ENCODE data around the gene NDUFS3. TPM values are rescaled to one million over a fixed set of nuclear protein-coding genes. Genes with fewer than 3 reads are reported as not detected.

Gene NDUFS3
- total RNA-seq, 5 donors from 2014 or later (not counting 1 experiment from before 2014, with no cell fraction given) = 69.1 to 105 (median 76.1) TPM

- Histone ChIP-seq H3K27me3 (replicated peaks in 1 of 2; ENCODE audit: control insufficient read depth in 2 of 2, extremely low read depth in 1 of 2, insufficient read depth in 2 of 2, low read length in 1 of 2) (no peaks in the 10 kb centered on the region), H3K27ac (ENCODE audit: low read length) (no peak overlapping the region), H3K4me3 (ENCODE audit: control insufficient read depth in 1 of 2, extremely low read depth in 1 of 2, low read length in 1 of 2) (no peak overlapping the region), H3K9me3 (no peaks in the 10 kb centered on the region), H3K4me1 (ENCODE audit: control insufficient read depth in 1 of 2, extremely low read depth in 1 of 2, insufficient read depth in 2 of 2, low read length in 2 of 2) (peaks cover 7 to 14% of the 10 kb centered on the region in 2 experiments), H3K36me3 (ENCODE audit: control insufficient read depth in 2 of 2, extremely low read depth in 1 of 2, insufficient read depth in 1 of 2, low read length in 1 of 2) (peaks cover 20 to 47% of the 10 kb centered on the region in 2 donors)
- Mint-ChIP-seq H3K27ac (no peak overlapping the region), H3K4me3 (no peak overlapping the region), H3K36me3 (peaks cover 29% of the 10 kb centered on the region), H3K4me1 (peaks cover 9 to 21% (median 20%) of the 10 kb centered on the region in 3 donors), H3K9me3 (no peaks in the 10 kb centered on the region), H3K27me3 (no peaks in the 10 kb centered on the region)
- DNase-seq = no peak
- 93% methylated on average over 3 of the region's 5 CpGs for WGBS (ENCODE audit: insufficient coverage)
- POLR2A ChIA-PET = no interaction called here
- CTCF ChIA-PET = interaction anchor here in 1 of 2 donors (0.6 kb wide), 1 partner anchor 210 kb away, joined by 3 read pairs; no protein-coding TSS in a partner anchor
- no peak for ATAC-seq (replicated peaks in 1 of 4)
These were observed 5.0 kb downstream of the NDUFS3 start for GRCh38 chr11:47583844-47584243.

GRCh38 chr11:47586098-47586855 lies 7.4 kb downstream of the NDUFS3 start, which contains the start of gene FAM180B:
Gene FAM180B, plus strand, starts transcription at chr11:47586678. Its CDS starts 91 bp downstream, at chr11:47586769.
- no peak for ATAC-seq (replicated peaks in 1 of 4)
- H3K36me3 Mint-ChIP-seq = peaks cover 27% of the 10 kb centered on the region

GRCh38 chr11:47587039-47587716 lies 8.3 kb downstream of the NDUFS3 start:
- ATAC-seq (replicated peaks in 1 of 4) = no peak
- Histone ChIP-seq H3K9me3 (no peaks in the 10 kb centered on the region), H3K27me3 (replicated peaks in 1 of 2; ENCODE audit: control insufficient read depth in 2 of 2, extremely low read depth in 1 of 2, insufficient read depth in 2 of 2, low read length in 1 of 2) (peaks cover 0 to 8% of the 10 kb centered on the region in 2 experiments), H3K36me3 (ENCODE audit: control insufficient read depth in 2 of 2, extremely low read depth in 1 of 2, insufficient read depth in 1 of 2, low read length in 1 of 2) (peaks cover 20 to 28% of the 10 kb centered on the region in 2 donors), H3K27ac (ENCODE audit: low read length) (no peak overlapping the region), H3K4me1 (ENCODE audit: control insufficient read depth in 1 of 2, extremely low read depth in 1 of 2, insufficient read depth in 2 of 2, low read length in 2 of 2) (peaks cover 0 to 4% of the 10 kb centered on the region in 2 experiments), H3K4me3 (ENCODE audit: control insufficient read depth in 1 of 2, extremely low read depth in 1 of 2, low read length in 1 of 2) (no peak overlapping the region)
- 53% methylated on average over 3 of the region's 6 CpGs for WGBS (ENCODE audit: insufficient coverage)
- Mint-ChIP-seq H3K4me3 (no peak overlapping the region), H3K27me3 (peaks cover 0 to under 1% of the 10 kb centered on the region in 2 donors), H3K36me3 (peaks cover 19% of the 10 kb centered on the region), H3K4me1 (peaks cover 0 to 2% (median 2%) of the 10 kb centered on the region in 3 donors), H3K9me3 (no peaks in the 10 kb centered on the region), H3K27ac (no peak overlapping the region)
- no peak for DNase-seq
- ChIA-PET POLR2A (no interaction called here), CTCF (no interaction called here)

More at GRCh38 chr11:47586098-47586855, 7.4 kb downstream of the NDUFS3 start, which contains the start of gene FAM180B:
- DNase-seq = no peak
- Histone ChIP-seq H3K27ac (ENCODE audit: low read length) (no peak within 1 kb of the TSS), H3K4me3 (ENCODE audit: control insufficient read depth in 1 of 2, extremely low read depth in 1 of 2, low read length in 1 of 2) (no peak within 1 kb of the TSS), H3K4me1 (ENCODE audit: control insufficient read depth in 1 of 2, extremely low read depth in 1 of 2, insufficient read depth in 2 of 2, low read length in 2 of 2) (no peaks in the 10 kb centered on the region), H3K9me3 (no peaks in the 10 kb centered on the region), H3K36me3 (ENCODE audit: control insufficient read depth in 2 of 2, extremely low read depth in 1 of 2, insufficient read depth in 1 of 2, low read length in 1 of 2) (peaks cover 20 to 37% of the 10 kb centered on the region in 2 donors), H3K27me3 (replicated peaks in 1 of 2; ENCODE audit: control insufficient read depth in 2 of 2, extremely low read depth in 1 of 2, insufficient read depth in 2 of 2, low read length in 1 of 2) (no peaks in the 10 kb centered on the region)
- Mint-ChIP-seq H3K4me1 (peaks cover 0 to 6% (median 1%) of the 10 kb centered on the region in 3 donors), H3K27ac (no peak within 1 kb of the TSS), H3K4me3 (no peak within 1 kb of the TSS), H3K9me3 (no peaks in the 10 kb centered on the region), H3K27me3 (no peaks in the 10 kb centered on the region)
- POLR2A ChIA-PET = interaction anchor here in 1 of 2 donors (0.5 kb wide), 1 partner anchor 180 kb away, joined by 3 read pairs; no protein-coding TSS in a partner anchor
- WGBS (ENCODE audit: insufficient coverage) = 91% methylated on average over 11 of the region's 12 CpGs
- CTCF ChIA-PET = interaction anchor here in 1 of 2 donors (0.5 kb wide), 1 partner anchor 270 kb away, joined by 3 read pairs; no protein-coding TSS in a partner anchor

- Histone ChIP-seq H3K9me3 (no peaks in the 10 kb centered on the region), H3K4me3 (ENCODE audit: control insufficient read depth in 1 of 2, extremely low read depth in 1 of 2, low read length in 1 of 2) (no peak overlapping the region), H3K36me3 (ENCODE audit: control insufficient read depth in 2 of 2, extremely low read depth in 1 of 2, insufficient read depth in 1 of 2, low read length in 1 of 2) (peaks cover 17 to 22% of the 10 kb centered on the region in 2 donors), H3K4me1 (ENCODE audit: control insufficient read depth in 1 of 2, extremely low read depth in 1 of 2, insufficient read depth in 2 of 2, low read length in 2 of 2) (peaks cover 0 to 4% of the 10 kb centered on the region in 2 experiments), H3K27ac (ENCODE audit: low read length) (no peak overlapping the region), H3K27me3 (replicated peaks in 1 of 2; ENCODE audit: control insufficient read depth in 2 of 2, extremely low read depth in 1 of 2, insufficient read depth in 2 of 2, low read length in 1 of 2) (peaks cover 0 to 12% of the 10 kb centered on the region in 2 experiments)
- WGBS (ENCODE audit: insufficient coverage) = 60% methylated on average over 11 of the region's 14 CpGs
- POLR2A ChIA-PET = no interaction called here
- peaks cover 0 to 2% (median 0%) of the 10 kb centered on the region in 3 donors for H3K4me1 Mint-ChIP-seq
- no peak overlapping the region for H3K4me3 Mint-ChIP-seq
- peak in 1 of 35 experiments; percentile 24 for DNase-seq
- H3K27me3 Mint-ChIP-seq = peaks cover 0 to 7% of the 10 kb centered on the region in 2 donors
- CTCF ChIA-PET = interaction anchor here in 1 of 2 donors (0.5 kb wide), 1 partner anchor 134 kb away, joined by 4 read pairs; no protein-coding TSS in a partner anchor
- H3K9me3 Mint-ChIP-seq = no peaks in the 10 kb centered on the region
- peak in 1 of 4 experiments; percentile 23 for ATAC-seq (replicated peaks in 1 of 4)
- H3K27ac Mint-ChIP-seq = no peak overlapping the region
- H3K36me3 Mint-ChIP-seq = peaks cover 15% of the 10 kb centered on the region
These were observed 9.0 kb downstream of the NDUFS3 start for GRCh38 chr11:47587723-47588326.

- H3K27ac Mint-ChIP-seq = no peak overlapping the region
- WGBS (ENCODE audit: insufficient coverage) = 98% methylated on average over 7 of the region's 11 CpGs
These were observed 10.2 kb downstream of the NDUFS3 start for GRCh38 chr11:47589118-47589517.

GRCh38 chr11:47589584-47589976 lies 10.7 kb downstream of the NDUFS3 start:
- H3K36me3 ChIP-seq (ENCODE audit: control insufficient read depth in 2 of 2, extremely low read depth in 1 of 2, insufficient read depth in 1 of 2, low read length in 1 of 2) = peaks cover 4 to 5% of the 10 kb centered on the region in 2 donors
- ATAC-seq (replicated peaks in 1 of 4) (no peak), DNase-seq (no peak)
- H3K27ac Mint-ChIP-seq = no peak overlapping the region
- no peaks in the 10 kb centered on the region for H3K36me3 Mint-ChIP-seq
- H3K9me3 ChIP-seq = no peaks in the 10 kb centered on the region
- peaks cover 0 to 15% of the 10 kb centered on the region in 2 experiments for H3K4me1 ChIP-seq (ENCODE audit: control insufficient read depth in 1 of 2, extremely low read depth in 1 of 2, insufficient read depth in 2 of 2, low read length in 2 of 2)
- no peaks in the 10 kb centered on the region for H3K9me3 Mint-ChIP-seq
- H3K27me3 ChIP-seq (replicated peaks in 1 of 2; ENCODE audit: control insufficient read depth in 2 of 2, extremely low read depth in 1 of 2, insufficient read depth in 2 of 2, low read length in 1 of 2) = peaks cover 0 to 27% of the 10 kb centered on the region in 2 experiments
- H3K4me1 Mint-ChIP-seq = peaks cover 0 to 10% (median 5%) of the 10 kb centered on the region in 3 donors
- H3K4me3 Mint-ChIP-seq = no peak overlapping the region
- POLR2A ChIA-PET = no interaction called here
- no peak overlapping the region for H3K4me3 ChIP-seq (ENCODE audit: control insufficient read depth in 1 of 2, extremely low read depth in 1 of 2, low read length in 1 of 2)
- peaks cover 13 to 20% of the 10 kb centered on the region in 2 donors for H3K27me3 Mint-ChIP-seq
- CTCF ChIA-PET = no interaction called here
- WGBS (ENCODE audit: insufficient coverage) = 98% methylated on average over 49 of the region's 51 CpGs
- H3K27ac ChIP-seq (ENCODE audit: low read length) = no peak overlapping the region

More at GRCh38 chr11:47589118-47589517, 10.2 kb downstream of the NDUFS3 start:
- H3K4me1 Mint-ChIP-seq = peaks cover 0 to 10% (median 3%) of the 10 kb centered on the region in 3 donors
- ATAC-seq (replicated peaks in 1 of 4) (no peak), DNase-seq (no peak)
- Histone ChIP-seq H3K9me3 (no peaks in the 10 kb centered on the region), H3K27me3 (replicated peaks in 1 of 2; ENCODE audit: control insufficient read depth in 2 of 2, extremely low read depth in 1 of 2, insufficient read depth in 2 of 2, low read length in 1 of 2) (peaks cover 0 to 23% of the 10 kb centered on the region in 2 experiments), H3K4me3 (ENCODE audit: control insufficient read depth in 1 of 2, extremely low read depth in 1 of 2, low read length in 1 of 2) (no peak overlapping the region), H3K36me3 (ENCODE audit: control insufficient read depth in 2 of 2, extremely low read depth in 1 of 2, insufficient read depth in 1 of 2, low read length in 1 of 2) (peaks cover 6 to 9% of the 10 kb centered on the region in 2 donors), H3K4me1 (ENCODE audit: control insufficient read depth in 1 of 2, extremely low read depth in 1 of 2, insufficient read depth in 2 of 2, low read length in 2 of 2) (peaks cover 0 to 11% of the 10 kb centered on the region in 2 experiments), H3K27ac (ENCODE audit: low read length) (no peak overlapping the region)
- peaks cover 4% of the 10 kb centered on the region for H3K36me3 Mint-ChIP-seq
- no peak overlapping the region for H3K4me3 Mint-ChIP-seq
- H3K9me3 Mint-ChIP-seq = no peaks in the 10 kb centered on the region
- peaks cover 10 to 17% of the 10 kb centered on the region in 2 donors for H3K27me3 Mint-ChIP-seq
- ChIA-PET CTCF (no interaction called here), POLR2A (interaction anchor here in 1 of 2 donors (0.5 kb wide), 1 partner anchor 10 kb away, joined by 10 read pairs; the partner anchor contains the start of genes KBTBD4 and NDUFS3)

All from T-cell (primary cell).